ENCODE measurements around the gene FHIT.

DNA sequence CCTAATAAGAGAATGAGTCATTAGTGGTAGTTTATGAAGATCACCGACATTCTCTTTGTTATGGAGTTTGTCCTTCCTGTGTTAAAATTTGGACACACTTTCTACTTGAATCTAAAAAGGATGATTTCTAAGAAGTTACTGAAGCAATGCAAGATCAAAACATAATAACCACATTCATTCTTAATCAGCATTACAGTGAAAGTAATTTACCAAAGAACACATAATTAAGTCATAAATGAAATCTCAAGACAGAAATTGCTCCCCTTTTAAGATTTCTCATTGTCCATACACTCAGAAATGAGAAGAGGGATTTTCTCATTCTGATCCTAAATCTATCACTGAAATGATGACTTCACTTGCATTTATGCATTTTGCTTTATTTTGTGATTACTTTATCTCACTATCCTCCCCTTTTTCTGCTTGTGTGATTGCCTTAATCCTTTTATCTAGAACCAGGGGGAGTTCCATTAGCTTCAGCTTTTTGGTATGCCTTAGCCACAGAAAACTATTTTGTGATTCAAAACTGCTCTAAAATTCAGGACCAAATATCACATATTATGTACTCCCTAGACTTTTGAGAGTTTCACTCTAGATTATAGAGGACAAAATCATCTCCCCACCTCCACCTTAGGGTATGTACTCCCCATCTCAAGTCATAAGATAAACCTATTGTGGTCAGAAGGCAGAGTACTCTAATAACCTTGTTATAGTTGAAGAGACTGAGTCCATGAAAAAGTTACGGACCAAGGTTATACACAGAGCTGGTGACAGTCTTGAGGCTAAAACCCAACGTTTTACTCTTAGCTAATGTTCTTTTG lies 1383.9 kb downstream of the FHIT start:
- TF ChIP-seq, protein P1, sequence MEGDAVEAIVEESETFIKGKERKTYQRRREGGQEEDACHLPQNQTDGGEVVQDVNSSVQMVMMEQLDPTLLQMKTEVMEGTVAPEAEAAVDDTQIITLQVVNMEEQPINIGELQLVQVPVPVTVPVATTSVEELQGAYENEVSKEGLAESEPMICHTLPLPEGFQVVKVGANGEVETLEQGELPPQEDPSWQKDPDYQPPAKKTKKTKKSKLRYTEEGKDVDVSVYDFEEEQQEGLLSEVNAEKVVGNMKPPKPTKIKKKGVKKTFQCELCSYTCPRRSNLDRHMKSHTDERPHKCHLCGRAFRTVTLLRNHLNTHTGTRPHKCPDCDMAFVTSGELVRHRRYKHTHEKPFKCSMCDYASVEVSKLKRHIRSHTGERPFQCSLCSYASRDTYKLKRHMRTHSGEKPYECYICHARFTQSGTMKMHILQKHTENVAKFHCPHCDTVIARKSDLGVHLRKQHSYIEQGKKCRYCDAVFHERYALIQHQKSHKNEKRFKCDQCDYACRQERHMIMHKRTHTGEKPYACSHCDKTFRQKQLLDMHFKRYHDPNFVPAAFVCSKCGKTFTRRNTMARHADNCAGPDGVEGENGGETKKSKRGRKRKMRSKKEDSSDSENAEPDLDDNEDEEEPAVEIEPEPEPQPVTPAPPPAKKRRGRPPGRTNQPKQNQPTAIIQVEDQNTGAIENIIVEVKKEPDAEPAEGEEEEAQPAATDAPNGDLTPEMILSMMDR (IDR thresholded peaks at IDR 0.05; ENCODE audit: low read depth, low read length, missing input control): no peak
- no peak for TF ChIP-seq RAD21 (IDR thresholded peaks at IDR 0.05)
- TF ChIP-seq JUND (IDR thresholded peaks at IDR 0.05): no peak
- TF ChIP-seq, protein P2, sequence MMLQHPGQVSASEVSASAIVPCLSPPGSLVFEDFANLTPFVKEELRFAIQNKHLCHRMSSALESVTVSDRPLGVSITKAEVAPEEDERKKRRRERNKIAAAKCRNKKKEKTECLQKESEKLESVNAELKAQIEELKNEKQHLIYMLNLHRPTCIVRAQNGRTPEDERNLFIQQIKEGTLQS (IDR thresholded peaks at IDR 0.05): no peak
- no peak for TF ChIP-seq FOXA1 (IDR thresholded peaks at IDR 0.05)
- no peak for TF ChIP-seq MAX (IDR thresholded peaks at IDR 0.05)
- no peak for TF ChIP-seq REST (IDR thresholded peaks at IDR 0.05)
- no peak for TF ChIP-seq GABPA (IDR thresholded peaks at IDR 0.05 in 1 of 2, conservative IDR thresholded peaks at IDR 0.05 in 1 of 2)

All from liver (tissue), 3 donors.